K562 (cell line): Measurements from ENCODE around the gene SORCS2. TPM values are rescaled to one million over a fixed set of nuclear protein-coding genes. Genes with fewer than 3 reads are reported as not detected.

Experiments used
- ARID3B ChIP-seq: fragments of 250-450 bp; sonication (Bioruptor Pico); IDR thresholded peaks from 2 replicates; pipeline ENCODE4 v1.4.0; 2020; ENCODE audit warnings: borderline replicate concordance
- CBFA2T2 ChIP-seq: fragments of 450-650 bp; conservative IDR thresholded peaks from 2 replicates; pipeline ENCODE4 v1.6.1; 2017; ENCODE audit warnings: mild to moderate bottlenecking
- CBX1 ChIP-seq: sonication (generic); IDR thresholded peaks from 2 replicates; pipeline ENCODE4 v1.6.1; 2016; ENCODE audit warnings: antibody characterized with exemption, low read depth, mild to moderate bottlenecking
- ETV6 ChIP-seq, 3 experiments: fragments of 150-350 bp in 1 of 3; sonication (generic) in 1 of 3; formaldehyde crosslinking in 1 of 3; IDR thresholded peaks; 2 replicates each; pipeline versions ENCODE4 v1.6.1 to v1.8.0; 2014 to 2022; ENCODE audit warnings: borderline replicate concordance in 2 of 3, low read depth in 2 of 3, antibody characterized with exemption in 1 of 3, low read length in 1 of 3, mild to moderate bottlenecking in 1 of 3, missing genetic modification reagents in 1 of 3
- NR4A1 ChIP-seq, 2 experiments: fragments of 250-450 bp in 1 of 2; fragments of 450-650 bp in 1 of 2; sonication (Bioruptor Pico) in 1 of 2; IDR thresholded peaks; 2 replicates each; pipeline versions ENCODE4 v1.4.0 to v1.6.1; 2016 to 2020; ENCODE audit warnings: mild to moderate bottlenecking in 2 of 2, missing compliant biosample characterization in 1 of 2, missing genetic modification characterization in 1 of 2, moderate library complexity in 1 of 2
- PRPF4 ChIP-seq: fragments of 200-400 bp; formaldehyde crosslinking; IDR thresholded peaks from one replicate; pipeline ENCODE4 v1.6.1; 2017; ENCODE audit warnings: low read length, low read depth, mild to moderate bottlenecking; ENCODE audit not compliant: insufficient read depth, poor library complexity, severe bottlenecking
- RAD21 ChIP-seq, 2 experiments: fragments of 250-450 bp in 1 of 2; fragments of 450-650 bp in 1 of 2; sonication (Bioruptor Pico) in 1 of 2; formaldehyde crosslinking in 1 of 2; IDR thresholded peaks in 1 of 2; conservative IDR thresholded peaks in 1 of 2; 2 replicates each; pipeline versions ENCODE4 v1.4.0 to v1.8.0; 2020 to 2022; ENCODE audit warnings: mild to moderate bottlenecking in 2 of 2, moderate library complexity in 1 of 2
- REST ChIP-seq, 2 experiments: fragments of 450-650 bp; formaldehyde crosslinking in 1 of 2; IDR thresholded peaks; 2 replicates each; pipeline versions ENCODE4 v1.4.0 to v1.6.1; 2014 to 2020; ENCODE audit warnings: mild to moderate bottlenecking in 2 of 2, borderline replicate concordance in 1 of 2, low read depth in 1 of 2
- SMARCA4 ChIP-seq: fragments of 450-650 bp; IDR thresholded peaks from 2 replicates; pipeline ENCODE4 v1.6.1; 2016
- SMC3 ChIP-seq: conservative IDR thresholded peaks from 2 replicates; pipeline ENCODE4 v1.6.1; 2011; ENCODE audit warnings: low read depth, low read length, improper control_type of control experiment; ENCODE audit not compliant: insufficient read depth
- STAG1 ChIP-seq: sonication (generic); formaldehyde crosslinking; IDR thresholded peaks from 2 replicates; pipeline ENCODE4 v1.5.0; 2020; ENCODE audit warnings: missing genetic modification reagents, borderline replicate concordance
- polyA plus RNA-seq, 8 experiments: library from polyadenylated mRNA; depleted of rRNA in 4 of 8; stranded (reverse) in 5 of 8; unstranded in 3 of 8; fragments of >200 nt; fragmentation: Nextera tagmentation in 2 of 8; fragmentation: Illumina TruSeq in 1 of 8; extraction: Ambion mirVana in 2 of 8; extraction: Trizol in 1 of 8; gene quantifications; 2 replicates each; pipeline versions ENCODE4 v1.2.1 to v1.2.3, GENCODE V29; 2011 to 2014; ENCODE audit warnings: inconsistent platforms in 1 of 8, missing spikeins in 1 of 8
- total RNA-seq, 7 experiments: library from RNA; depleted of rRNA in 6 of 7; stranded (reverse); fragments of >200 nt in 6 of 7; fragmentation: Illumina TruSeq in 2 of 7; extraction: Trizol in 2 of 7; gene quantifications; 2 replicates each; pipeline versions ENCODE4 v1.2.1 to v1.2.3, GENCODE V29; 2011 to 2021; ENCODE audit warnings: low replicate concordance in 1 of 7

Gene SORCS2
- total and polyA plus RNA-seq, 9 of the 15 experiments (the other 6 are each of a cell fraction or from before 2014, with no cell fraction given), result not detected

- TF ChIP-seq SMC3 (peak; percentile 43), ARID3B (no peak), ETV6 (IDR thresholded peaks at IDR 0.05; ENCODE audit: borderline replicate concordance in 1 of 2, low read depth in 2 of 2, low read length in 1 of 2) (no peak), ETV6 (CRISPR knock-in tag; IDR thresholded peaks at IDR 0.05; ENCODE audit: borderline replicate concordance) (no peak), SMARCA4 (no peak), STAG1 (peak; percentile 24; the same call in 1 of the 2 replicates), CBX1 (no peak), PRPF4 (no peak), REST (IDR thresholded peaks at IDR 0.05; ENCODE audit: borderline replicate concordance) (peak; percentile 46; the same call in 1 of the 2 replicates), REST (CRISPR knock-in tag; IDR thresholded peaks at IDR 0.05; ENCODE audit: low read depth) (no peak), CBFA2T2 (no peak), NR4A1 (CRISPR knock-in tag; IDR thresholded peaks at IDR 0.05) (no peak), NR4A1 (tag; IDR thresholded peaks at IDR 0.05) (no peak), RAD21 (CRISPR knock-in tag; conservative IDR thresholded peaks at IDR 0.05 in 1 of 2, IDR thresholded peaks at IDR 0.05 in 1 of 2) (peak; percentile 47 to 66)
Measured at GRCh38 chr4:7295911-7296660, 103.7 kb downstream of the SORCS2 start (continued).
